ENCODE measurements around the gene TNRC6B.

TNRC6B gene

GRCh38 chr22:40329466-40329865, 151.7 kb downstream of the TNRC6B start:
- no peak for DNase-seq

DNA sequence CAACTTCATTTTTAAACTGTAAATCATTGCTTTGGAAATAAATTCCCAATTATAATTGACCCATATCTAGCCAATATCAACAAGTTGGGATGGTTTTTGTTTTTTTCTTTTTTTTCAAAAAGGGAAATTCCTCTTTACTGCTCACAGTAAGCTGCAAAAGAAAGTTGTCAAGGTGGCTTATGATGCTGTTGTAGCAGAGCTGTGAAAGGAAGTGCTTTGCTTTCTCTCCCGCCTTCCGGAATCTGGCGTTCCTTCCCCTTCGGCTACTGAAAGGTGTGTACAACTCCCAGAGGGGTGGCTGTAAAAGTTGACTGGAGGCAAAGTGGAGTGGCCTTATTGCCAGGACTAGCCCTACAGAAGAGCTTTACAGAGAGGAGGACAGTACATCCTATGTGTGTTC, 152.4 kb downstream of the TNRC6B start:
- DNase-seq, result no peak

GRCh38 chr22:40330615-40331014, 152.9 kb downstream of the TNRC6B start:
- no peak for DNase-seq

DNA sequence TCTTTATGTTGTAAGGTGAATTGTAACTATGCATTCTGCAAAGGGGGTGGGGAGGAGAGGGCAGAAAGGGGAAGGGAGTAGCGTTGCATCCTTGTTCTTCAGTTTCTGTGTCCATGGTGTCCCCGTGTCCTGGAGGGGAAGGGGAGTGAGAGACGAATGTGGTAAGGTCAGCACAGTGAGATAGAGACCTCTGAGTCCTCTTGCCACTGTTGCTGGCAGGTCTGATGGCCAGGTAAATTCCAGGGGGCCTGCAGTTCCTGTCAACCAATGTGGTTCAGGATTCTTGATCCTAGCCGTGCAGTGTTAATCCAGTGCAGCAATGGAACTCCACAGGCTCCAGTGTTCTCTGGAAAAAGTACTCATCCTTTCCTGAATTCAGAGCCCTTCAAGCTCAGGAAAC, 154.0 kb downstream of the TNRC6B start:
- DNase-seq, result no peak

DNA sequence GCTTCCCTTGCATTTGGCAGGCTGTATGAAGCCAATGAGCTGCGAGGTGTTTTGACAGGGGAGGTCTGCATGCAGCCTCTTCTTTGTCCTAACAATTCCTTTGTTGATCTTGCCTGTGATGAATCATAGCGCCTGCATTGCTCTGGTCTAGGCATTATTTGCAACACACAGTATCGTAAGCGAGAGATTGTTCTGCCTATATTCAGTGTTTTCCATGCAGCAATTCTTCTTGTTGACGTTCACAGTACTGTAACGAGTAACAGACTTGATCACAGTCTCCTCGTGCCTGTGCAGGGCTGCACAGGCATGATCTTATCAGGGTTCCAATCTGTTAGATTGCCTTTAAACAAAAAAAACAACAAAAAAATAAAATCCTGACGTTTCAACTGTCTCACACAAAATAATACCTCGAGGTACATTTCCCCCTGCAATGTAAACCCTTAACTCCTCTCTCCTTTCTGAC, 154.6 kb downstream of the TNRC6B start:
- DNase-seq, result no peak

- no peak for DNase-seq
These were observed 156.3 kb downstream of the TNRC6B start for GRCh38 chr22:40334060-40334459.

DNA sequence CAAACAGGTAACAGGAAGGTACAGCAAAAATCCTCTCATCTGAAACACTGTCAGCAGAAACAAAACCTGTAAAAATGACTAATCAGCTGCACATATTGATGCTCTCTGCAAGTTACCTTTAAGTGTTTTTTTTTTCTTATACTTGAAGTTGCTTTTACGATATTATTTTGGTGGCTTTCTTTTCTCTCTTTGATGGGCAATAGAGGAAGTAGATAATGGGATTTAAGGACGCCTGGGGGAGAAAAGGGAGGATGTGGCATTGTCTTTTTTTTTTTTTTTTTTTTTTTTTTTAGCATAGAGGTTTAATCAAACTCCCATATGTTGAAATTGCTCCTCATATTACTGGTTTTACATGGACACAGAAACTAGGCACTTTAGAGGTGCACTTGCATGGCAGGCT, 157.2 kb downstream of the TNRC6B start:
- no peak for DNase-seq

GRCh38 chr22:40335358-40335757, 157.6 kb downstream of the TNRC6B start:
- DNase-seq, result no peak

DNA sequence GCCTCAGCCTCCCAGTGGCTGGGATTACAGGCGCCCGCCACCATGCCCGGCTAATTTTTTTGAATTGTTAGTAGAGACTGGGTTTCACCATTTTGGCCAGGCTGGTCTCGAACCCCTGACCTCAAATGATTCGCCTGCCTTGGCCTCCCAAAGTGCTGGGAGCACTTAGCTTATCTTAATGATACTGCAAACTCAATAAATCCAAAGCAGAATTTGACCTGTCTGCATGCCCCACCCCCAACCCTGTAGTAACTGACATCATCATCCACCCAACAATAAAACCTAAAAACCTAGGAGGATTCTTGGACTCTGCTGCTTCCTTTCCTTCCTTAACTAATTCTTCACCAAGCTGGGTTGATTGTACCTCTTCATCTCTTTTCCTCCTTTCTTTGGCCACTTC, 162.3 kb downstream of the TNRC6B start:
- DNase-seq, result no peak

GRCh38 chr22:40341604-40342003, 163.9 kb downstream of the TNRC6B start:
- no peak for DNase-seq

GRCh38 chr22:40342521-40342920, 164.8 kb downstream of the TNRC6B start:
- no peak for DNase-seq

GRCh38 chr22:40345271-40345670, 167.5 kb downstream of the TNRC6B start:
- DNase-seq, result no peak

GRCh38 chr22:40345815-40346184, 168.1 kb downstream of the TNRC6B start:
- DNase-seq, result no peak

GRCh38 chr22:40346185-40347118, 168.7 kb downstream of the TNRC6B start, which contains the start of gene ADSL:
ADSL (plus strand) TSS chr22:40346500; CDS start chr22:40346559, 59 bp downstream.
- peak; percentile 62 for DNase-seq

DNA sequence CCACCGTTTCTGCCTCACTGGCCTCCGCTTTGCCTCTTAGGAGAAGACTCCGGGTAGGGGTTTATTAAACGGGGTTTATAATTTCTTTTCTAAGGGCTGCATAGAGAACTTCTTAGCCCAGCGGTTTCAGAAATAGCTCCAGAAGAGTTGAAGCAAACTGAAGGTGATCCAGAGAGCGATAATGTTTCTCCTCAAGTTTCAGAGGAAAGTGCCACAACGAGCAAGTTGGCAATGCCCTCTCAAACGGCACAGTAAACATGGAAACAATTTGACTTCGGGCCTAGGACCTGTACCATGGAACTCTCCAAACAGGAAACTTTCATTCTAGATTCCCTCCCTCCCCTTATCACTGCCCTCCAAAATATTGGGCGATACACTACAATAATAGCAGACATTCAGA, 169.6 kb downstream of the TNRC6B start:
- DNase-seq, result no peak

GRCh38 chr22:40348025-40348658, 170.4 kb downstream of the TNRC6B start:
- peak; percentile 32 for DNase-seq

DNA sequence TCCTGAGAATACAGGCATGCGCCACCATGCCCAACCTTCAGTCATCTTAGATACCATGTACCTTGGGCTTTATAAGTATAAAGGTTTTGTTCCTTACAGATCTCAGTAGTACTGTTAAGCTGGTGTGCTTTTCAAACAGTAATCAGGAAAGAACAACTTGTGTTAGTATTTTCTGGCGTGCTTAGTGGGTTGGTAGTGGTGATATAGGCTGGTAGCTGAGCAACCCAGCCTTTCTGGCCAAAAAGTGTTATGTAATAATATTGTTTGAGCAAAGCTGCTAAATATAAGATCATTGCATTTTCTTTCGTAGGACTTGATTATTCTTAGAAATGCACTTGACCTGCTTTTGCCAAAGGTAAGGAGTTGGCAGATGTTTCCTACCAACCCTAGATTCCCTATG, 175.0 kb downstream of the TNRC6B start:
- DNase-seq, result no peak

DNA sequence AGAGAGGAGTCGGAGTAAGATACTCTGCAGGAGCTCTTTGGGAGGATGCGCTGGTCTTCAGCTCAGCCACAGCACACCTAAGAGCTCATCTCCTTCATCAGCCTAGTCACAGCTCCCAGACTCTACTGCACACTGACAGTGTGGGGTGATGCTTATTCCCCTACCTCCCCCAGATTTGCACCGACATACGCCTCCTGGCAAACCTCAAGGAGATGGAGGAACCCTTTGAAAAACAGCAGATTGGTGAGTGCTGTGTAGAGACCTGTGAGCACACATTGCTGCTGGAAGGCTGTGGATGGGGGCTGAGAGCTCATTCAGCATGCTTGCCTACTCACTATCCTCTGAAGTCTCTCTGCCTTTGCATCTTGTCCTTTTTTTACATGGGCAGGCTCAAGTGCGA, 183.4 kb downstream of the TNRC6B start:
- no peak for DNase-seq

GRCh38 chr22:40363059-40363458, 185.3 kb downstream of the TNRC6B start:
- DNase-seq, result no peak

GRCh38 chr22:40364431-40364830, 186.7 kb downstream of the TNRC6B start:
- DNase-seq, result no peak

- DNase-seq, result no peak
These were observed 188.3 kb downstream of the TNRC6B start for GRCh38 chr22:40366068-40366467.

- no peak for DNase-seq
These were observed 189.6 kb downstream of the TNRC6B start for GRCh38 chr22:40367342-40367741.

DNA sequence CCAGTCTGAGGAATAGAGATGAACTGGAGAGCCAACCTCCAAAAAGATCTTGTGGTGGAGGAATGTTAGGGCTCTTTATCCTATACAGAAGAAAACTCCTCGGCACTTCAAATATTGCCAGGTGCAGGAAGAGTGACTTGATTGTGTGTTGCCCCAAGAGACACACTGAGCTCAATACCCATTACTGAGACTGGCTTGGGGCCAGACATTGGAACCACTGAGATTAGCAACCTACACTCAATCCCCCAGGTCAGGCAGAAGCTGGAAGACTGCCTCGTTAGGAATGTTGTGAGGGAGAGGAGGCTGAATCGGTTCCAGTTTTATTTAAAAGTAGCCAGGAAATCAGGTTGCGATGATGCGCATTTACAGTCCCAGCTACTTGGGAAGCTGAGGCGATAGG, 190.3 kb downstream of the TNRC6B start:
- DNase-seq, result no peak

DNA sequence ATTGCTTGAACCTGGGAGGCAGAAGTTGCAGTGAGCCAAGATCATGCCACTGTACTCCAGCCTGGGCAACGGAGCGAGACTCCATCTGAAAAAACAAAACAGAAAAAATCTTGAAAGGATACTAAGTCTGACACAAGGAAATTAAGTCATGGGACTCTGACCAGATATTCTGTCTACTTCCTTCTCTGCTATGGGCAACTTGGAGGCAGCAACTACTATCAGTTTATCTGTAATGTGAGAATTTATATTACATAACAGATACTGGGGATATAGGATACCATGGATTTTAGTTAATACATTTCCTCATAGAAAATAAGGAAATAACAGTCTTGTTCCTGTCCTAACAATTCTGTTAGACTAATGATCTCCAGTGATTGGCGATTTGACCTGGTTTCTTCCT, 191.1 kb downstream of the TNRC6B start:
- no peak for DNase-seq
